Gastroesophageal sphincter (tissue), 3 donors: ENCODE results near the gene FCGBP.

Experiments used
- POLR2A ChIP-seq, 2 donors: fragments of 450-650 bp; IDR thresholded peaks; one replicate each; pipeline ENCODE4 v1.6.1; 2017; ENCODE audit warnings: antibody characterized with exemption in 2 of 2, mild to moderate bottlenecking in 2 of 2, moderate library complexity in 1 of 2
- POLR2AphosphoS5 ChIP-seq: sonication (generic); formaldehyde crosslinking; IDR thresholded peaks from one replicate; pipeline ENCODE4 v1.6.1; 2017; ENCODE audit warnings: antibody characterized with exemption
- TF ChIP-seq, protein P1 (sequence below), 4 experiments: fragments of 200-600 bp in 2 of 4; fragments of 450-650 bp in 2 of 4; sonication (generic) in 1 of 4; IDR thresholded peaks; one replicate each; pipeline ENCODE4 v1.5.1; 2017 to 2019; ENCODE audit warnings: antibody characterized with exemption in 4 of 4, mild to moderate bottlenecking in 2 of 4, moderate library complexity in 2 of 4

DNA sequence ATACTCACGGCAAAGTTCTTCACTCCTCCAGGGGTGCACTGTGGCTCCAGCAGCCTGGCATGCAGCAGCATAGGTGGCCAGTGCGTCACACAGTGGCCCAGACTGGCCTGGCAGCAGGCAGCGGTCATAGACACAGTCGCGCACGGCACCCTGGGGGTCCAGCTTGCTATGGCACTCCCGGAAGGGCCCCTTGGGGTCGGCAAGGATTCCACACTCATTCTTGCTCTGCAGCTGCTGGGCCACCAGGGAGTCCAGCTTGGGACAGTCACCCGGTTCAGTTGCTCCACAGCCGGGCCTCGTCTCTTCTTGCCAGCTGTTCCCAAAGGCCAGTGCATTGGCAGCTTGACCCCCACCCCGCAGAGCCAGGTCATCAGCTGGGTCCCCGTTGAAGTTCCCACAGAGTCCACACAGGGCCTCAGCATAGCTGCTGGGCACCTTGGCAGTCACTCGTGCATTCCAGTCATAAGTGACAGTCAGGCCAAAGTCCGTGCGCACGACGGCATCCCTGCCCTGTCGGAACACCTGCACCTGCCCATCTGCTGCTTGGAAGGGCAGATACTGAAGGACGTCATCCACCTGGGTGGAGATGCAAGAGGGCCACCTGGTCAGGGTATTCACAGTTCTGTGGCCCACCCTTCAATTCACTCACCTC, 20.6 kb downstream of the FCGBP start:
- TF ChIP-seq, protein P1, sequence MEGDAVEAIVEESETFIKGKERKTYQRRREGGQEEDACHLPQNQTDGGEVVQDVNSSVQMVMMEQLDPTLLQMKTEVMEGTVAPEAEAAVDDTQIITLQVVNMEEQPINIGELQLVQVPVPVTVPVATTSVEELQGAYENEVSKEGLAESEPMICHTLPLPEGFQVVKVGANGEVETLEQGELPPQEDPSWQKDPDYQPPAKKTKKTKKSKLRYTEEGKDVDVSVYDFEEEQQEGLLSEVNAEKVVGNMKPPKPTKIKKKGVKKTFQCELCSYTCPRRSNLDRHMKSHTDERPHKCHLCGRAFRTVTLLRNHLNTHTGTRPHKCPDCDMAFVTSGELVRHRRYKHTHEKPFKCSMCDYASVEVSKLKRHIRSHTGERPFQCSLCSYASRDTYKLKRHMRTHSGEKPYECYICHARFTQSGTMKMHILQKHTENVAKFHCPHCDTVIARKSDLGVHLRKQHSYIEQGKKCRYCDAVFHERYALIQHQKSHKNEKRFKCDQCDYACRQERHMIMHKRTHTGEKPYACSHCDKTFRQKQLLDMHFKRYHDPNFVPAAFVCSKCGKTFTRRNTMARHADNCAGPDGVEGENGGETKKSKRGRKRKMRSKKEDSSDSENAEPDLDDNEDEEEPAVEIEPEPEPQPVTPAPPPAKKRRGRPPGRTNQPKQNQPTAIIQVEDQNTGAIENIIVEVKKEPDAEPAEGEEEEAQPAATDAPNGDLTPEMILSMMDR (IDR thresholded peaks at IDR 0.05): no peak
- TF ChIP-seq POLR2A (IDR thresholded peaks at IDR 0.05): no peak
- TF ChIP-seq POLR2AphosphoS5: no peak
